ENCODE data around the gene RPS28. TPM values are rescaled to one million over a fixed set of nuclear protein-coding genes. Genes with fewer than 3 reads are reported as not detected.
A peak's percentile ranks its signal among the peaks of the same experiment; 100 is the strongest.
"Not testable (repeated sequence)": the region's sequence is repeated elsewhere in the genome, so short reads cannot be mapped to it uniquely, and the experiment has no call there.

RPS28 gene
- total and polyA plus RNA-seq, 5 donors = 621 to 1,230 (median 996) TPM

DNA sequence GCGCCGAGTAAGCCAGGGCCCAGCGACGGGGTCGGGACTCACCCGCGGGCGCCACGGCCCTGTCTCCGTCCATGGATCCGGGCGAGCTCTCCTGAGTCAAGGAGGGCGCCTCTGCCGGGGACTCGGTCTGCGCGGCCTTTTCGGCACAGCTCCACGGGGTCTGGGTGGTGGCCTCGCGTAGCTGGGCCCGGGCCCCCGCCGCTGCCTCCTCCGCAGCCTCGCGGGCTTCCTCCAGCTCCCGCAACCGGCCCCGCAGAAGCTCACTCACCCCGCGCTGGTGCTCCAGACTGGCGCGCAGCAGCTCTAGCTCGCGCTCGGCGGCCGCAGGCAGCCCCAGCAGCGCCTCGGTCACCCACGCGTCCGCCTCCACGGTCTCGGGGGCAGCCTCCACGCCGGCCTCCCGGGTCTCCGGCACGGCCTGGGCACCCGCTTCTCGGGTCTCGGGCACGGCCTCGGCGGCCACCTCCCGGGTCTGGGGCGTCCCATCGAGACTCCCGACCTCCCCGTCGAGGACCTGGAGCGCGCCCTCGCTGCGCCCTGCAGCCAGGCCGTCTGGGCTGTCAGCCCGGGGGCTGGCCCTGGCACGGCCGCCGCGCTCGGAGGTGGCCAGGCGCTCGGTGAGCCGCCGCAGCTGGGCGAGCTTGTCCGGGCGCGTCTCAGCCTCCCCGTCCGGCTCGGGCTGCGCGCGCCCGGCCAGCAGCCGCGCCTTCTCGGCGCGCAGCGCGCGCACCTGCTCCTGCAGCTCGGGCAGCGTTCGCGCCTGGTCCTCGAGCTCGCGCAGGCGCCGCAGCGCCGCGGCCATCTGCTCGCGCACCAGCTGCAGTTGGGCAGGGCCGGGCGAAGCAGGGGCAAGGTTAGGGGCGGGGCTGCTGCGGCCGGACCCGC is 13.4 kb downstream of the RPS28 start:
- H3K27ac ChIP-seq (ENCODE audit: low read length) = no peak overlapping the region
- ATAC-seq (peak; percentile 30 to 39), DNase-seq (peak; percentile 53 to 74 (median 74))
- no peaks in the 10 kb centered on the region for H3K9me3 ChIP-seq (ENCODE audit: control insufficient read depth, low read length)
- peak overlapping the region; percentile 41 for H3K4me3 ChIP-seq (ENCODE audit: low read length)
- no peaks in the 10 kb centered on the region for H3K4me1 ChIP-seq (ENCODE audit: control insufficient read depth, insufficient read depth, low read length)
- intact Hi-C loops (cut with DNase I) = no loop called here
- 27% methylated on average over 117 of the region's 117 CpGs for WGBS
- no peaks in the 10 kb centered on the region for H3K27me3 ChIP-seq (ENCODE audit: control insufficient read depth, insufficient read depth)

DNA sequence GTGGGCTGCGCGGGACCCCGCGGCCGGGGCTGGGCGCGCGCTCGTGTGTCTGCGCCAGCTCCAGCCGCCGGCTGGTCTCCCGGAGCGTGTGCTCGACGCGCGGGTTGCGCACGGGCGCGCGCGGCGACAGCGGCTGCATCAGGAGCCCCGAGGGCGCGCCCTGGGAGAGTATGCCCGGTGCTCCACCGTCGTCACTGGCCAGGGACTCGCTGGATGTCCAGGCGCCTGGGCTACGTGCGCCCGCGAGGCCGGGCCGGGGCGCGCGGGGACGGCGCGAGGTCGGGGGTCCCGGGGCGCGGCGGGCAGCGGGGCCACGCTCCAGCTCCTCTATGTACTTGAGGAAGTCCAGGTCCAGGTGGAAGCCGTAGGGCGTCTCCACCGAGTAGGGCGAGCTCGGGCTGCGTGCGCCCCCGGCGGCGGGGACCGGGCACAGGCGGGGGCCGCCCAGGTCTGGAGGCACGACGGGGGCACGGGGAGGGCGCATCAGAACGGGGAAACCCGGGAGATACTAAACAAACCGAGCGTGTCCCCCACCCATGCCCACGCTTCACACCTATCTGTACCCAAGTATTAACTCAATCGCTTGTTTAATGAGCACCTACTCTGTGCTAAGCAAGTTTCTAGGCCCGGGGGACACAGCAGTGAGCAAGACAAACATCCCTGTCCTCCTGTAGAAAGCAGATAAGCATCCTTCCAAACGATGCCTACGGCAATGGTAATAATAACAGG is 14.2 kb downstream of the RPS28 start:
- DNase-seq = peak in 1 of 3 donors; percentile 63
- ATAC-seq = peak in 1 of 2 donors; percentile 6
- Histone ChIP-seq H3K9me3 (ENCODE audit: control insufficient read depth, low read length) (no peaks in the 10 kb centered on the region), H3K4me1 (ENCODE audit: control insufficient read depth, insufficient read depth, low read length) (no peaks in the 10 kb centered on the region), H3K4me3 (ENCODE audit: low read length) (peak overlapping the region; percentile 41), H3K27ac (ENCODE audit: low read length) (no peak overlapping the region), H3K27me3 (ENCODE audit: control insufficient read depth, insufficient read depth) (no peaks in the 10 kb centered on the region)
- WGBS = 21% methylated on average over 79 of the region's 79 CpGs
- intact Hi-C loops (cut with DNase I) = no loop called here

DNA sequence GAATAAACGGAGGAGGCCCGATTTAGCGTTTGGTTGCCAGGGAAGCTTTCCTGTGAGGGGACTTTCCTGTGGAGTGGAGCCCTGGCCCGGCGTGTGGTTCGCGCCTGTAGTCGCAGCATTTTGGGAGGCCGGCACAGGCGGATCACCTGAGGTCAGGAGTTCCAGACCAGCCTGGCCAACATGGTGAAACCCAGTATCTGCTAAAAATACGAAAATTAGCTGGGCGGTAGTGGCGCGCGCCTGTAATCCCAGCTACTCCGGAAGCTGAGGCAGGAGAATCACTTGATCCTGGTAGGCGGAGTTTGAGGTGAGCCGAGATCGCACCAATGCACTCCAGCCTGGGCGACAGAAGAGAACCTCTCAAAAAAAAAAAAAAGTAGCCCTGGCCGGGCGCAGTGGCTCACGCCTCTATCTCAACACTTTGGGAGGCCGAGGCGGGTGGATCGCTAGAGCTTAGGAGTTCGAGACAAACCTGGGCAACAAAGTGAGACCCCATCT is 14.8 kb downstream of the RPS28 start:
- 26% methylated on average over 27 of the region's 27 CpGs for WGBS
- Histone ChIP-seq H3K27me3 (ENCODE audit: control insufficient read depth, insufficient read depth) (no peaks in the 10 kb centered on the region), H3K9me3 (ENCODE audit: control insufficient read depth, low read length) (no peaks in the 10 kb centered on the region), H3K27ac (ENCODE audit: low read length) (no peak overlapping the region), H3K4me3 (ENCODE audit: low read length) (no peak overlapping the region), H3K4me1 (ENCODE audit: control insufficient read depth, insufficient read depth, low read length) (no peaks in the 10 kb centered on the region)
- intact Hi-C loops (cut with DNase I) = no loop called here
- ATAC-seq (no peak), DNase-seq (no peak)

DNA sequence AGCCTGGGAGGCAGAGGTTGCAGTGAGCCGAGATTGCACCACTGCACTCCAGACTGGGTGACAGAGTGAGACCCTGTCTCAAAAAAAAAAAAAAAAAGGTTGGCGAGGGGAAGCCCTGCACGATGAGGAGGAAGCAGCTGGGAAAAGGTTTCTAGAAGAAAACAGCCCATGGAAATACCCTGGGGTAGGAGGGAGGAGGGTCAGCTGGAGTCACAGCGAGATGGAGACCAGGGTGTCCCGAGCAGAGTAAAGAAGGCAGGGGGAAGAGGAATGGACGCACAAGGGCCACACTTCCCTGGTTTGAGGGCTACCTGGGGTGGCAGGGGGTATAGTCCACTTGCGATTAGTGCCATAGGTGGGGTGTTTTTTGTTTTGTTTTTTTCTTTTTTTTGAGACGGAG is 15.4 kb downstream of the RPS28 start:
- ATAC-seq (no peak), DNase-seq (no peak)
- Histone ChIP-seq H3K27ac (ENCODE audit: low read length) (no peak overlapping the region), H3K4me1 (ENCODE audit: control insufficient read depth, insufficient read depth, low read length) (no peaks in the 10 kb centered on the region), H3K27me3 (ENCODE audit: control insufficient read depth, insufficient read depth) (no peaks in the 10 kb centered on the region), H3K4me3 (ENCODE audit: low read length) (no peak overlapping the region), H3K9me3 (ENCODE audit: control insufficient read depth, low read length) (no peaks in the 10 kb centered on the region)
- 52% methylated on average over 8 of the region's 8 CpGs for WGBS
- intact Hi-C loops (cut with DNase I) = no loop called here

DNA sequence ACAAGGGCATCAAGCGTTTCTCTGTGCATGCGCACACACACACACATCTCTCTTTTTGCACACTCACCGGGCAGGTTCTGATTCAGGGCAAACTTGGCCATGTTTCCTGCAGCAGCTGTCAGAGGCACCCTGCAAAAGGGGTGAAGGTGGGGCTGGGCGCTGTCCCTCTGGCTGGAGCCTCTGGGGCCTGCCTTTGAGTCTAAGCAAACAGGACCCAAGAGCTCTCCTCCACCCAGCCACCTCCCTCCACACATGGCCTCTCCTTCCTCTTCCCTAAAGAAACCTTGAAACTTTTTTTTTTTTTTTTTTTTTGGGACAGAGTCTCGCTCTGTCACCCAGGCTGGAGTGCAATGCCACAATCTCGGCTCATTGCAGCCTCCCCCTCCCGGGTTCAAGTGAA is 16.4 kb downstream of the RPS28 start:
- intact Hi-C loops (cut with DNase I) = no loop called here
- no peaks in the 10 kb centered on the region for H3K4me1 ChIP-seq (ENCODE audit: control insufficient read depth, insufficient read depth, low read length)
- H3K4me3 ChIP-seq (ENCODE audit: low read length) = no peak overlapping the region
- no peak for ATAC-seq
- no peak for DNase-seq
- WGBS = 81% methylated on average over 7 of the region's 7 CpGs
- H3K27ac ChIP-seq (ENCODE audit: low read length) = no peak overlapping the region
- no peaks in the 10 kb centered on the region for H3K9me3 ChIP-seq (ENCODE audit: control insufficient read depth, low read length)
- H3K27me3 ChIP-seq (ENCODE audit: control insufficient read depth, insufficient read depth) = no peaks in the 10 kb centered on the region

DNA sequence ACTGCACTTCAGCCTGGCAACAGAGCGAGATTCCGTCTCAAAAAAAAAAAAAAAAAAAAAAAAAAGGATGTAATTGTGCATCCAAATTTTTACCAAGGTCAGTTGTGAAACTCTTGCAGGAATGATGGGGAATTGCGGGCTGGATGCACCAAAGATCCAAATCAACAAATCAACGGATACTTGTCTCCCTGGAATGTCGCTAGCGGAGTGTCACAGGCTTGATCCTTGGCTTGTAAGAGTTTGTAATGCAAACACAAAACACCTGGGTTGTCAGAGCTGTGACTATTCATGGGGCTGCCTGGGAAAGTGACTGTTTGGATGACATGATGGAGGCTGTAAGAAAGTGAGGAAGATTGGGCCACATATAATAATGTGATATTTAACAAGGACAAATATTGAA is 17.5 kb downstream of the RPS28 start:
- ATAC-seq = no peak
- 64% methylated on average over 5 of the region's 6 CpGs for WGBS
- no peaks in the 10 kb centered on the region for H3K27me3 ChIP-seq (ENCODE audit: control insufficient read depth, insufficient read depth)
- H3K4me1 ChIP-seq (ENCODE audit: control insufficient read depth, insufficient read depth, low read length) = no peaks in the 10 kb centered on the region
- no peak overlapping the region for H3K27ac ChIP-seq (ENCODE audit: low read length)
- H3K4me3 ChIP-seq (ENCODE audit: low read length) = no peak overlapping the region
- no peak for DNase-seq
- H3K9me3 ChIP-seq (ENCODE audit: control insufficient read depth, low read length) = no peaks in the 10 kb centered on the region
- intact Hi-C loops (cut with DNase I) = no loop called here

DNA sequence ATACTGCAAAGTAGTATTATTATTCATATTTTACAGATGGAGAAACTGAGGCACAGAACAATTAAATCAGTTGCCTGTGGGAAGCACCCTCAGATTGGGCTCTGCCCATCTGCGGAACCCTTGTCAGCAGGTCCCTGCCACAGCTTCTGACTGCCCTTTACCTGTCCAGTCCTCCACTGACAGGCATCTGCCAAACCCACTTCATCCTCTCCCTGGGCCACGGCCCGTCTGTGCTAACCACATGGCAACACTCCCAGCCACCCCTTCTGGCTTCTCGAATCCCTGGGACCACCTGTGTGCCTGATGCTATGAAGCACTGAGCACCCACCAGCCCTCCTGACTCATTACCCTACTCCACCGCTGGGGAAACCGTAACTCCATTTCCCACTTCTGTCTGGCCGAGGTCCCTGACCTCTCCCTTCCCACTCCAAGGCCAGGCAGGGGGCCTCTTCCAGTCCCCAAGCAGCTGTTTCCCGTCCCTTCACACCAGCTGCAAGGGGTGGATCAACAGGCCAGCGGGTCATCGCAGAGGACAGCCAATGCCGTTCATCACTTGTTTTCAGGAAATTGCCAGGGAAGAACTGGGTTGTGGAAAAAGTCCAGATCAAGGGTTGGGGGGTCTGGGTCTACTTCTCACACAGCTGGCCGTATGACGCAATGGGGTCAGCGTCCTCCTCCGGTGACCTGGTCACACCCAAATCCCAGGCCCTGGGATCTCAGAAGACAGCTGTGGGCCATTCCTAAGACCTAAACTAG is 19.2 kb downstream of the RPS28 start:
- H3K4me1 ChIP-seq (ENCODE audit: control insufficient read depth, insufficient read depth, low read length) = no peaks in the 10 kb centered on the region
- WGBS = 15% methylated on average over 15 of the region's 15 CpGs
- H3K4me3 ChIP-seq (ENCODE audit: low read length) = no peak overlapping the region

DNA sequence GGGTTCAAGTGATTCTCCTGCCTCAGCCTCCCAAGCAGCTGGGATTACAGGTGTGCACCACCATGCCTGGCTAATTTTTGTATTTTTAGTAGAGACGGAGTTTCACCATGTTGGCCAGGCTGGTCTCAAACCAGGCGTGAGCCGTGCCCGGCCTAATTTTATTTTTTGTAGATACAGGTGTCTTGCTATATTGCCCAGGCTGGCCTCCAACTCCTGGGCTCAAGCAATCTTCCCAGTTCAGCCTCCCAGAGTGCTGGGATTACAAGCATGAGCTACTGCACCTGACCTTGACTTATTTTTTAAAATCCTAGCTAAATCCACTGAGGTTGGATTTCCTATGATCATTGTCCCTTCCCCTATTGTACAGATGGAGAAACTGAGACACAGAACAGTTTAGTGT is 20.2 kb downstream of the RPS28 start:
- WGBS = 92% methylated on average over 4 of the region's 4 CpGs

More for the DNA sequence above, 19.2 kb downstream of the RPS28 start:
- Histone ChIP-seq H3K9me3 (ENCODE audit: control insufficient read depth, low read length) (no peaks in the 10 kb centered on the region), H3K27me3 (ENCODE audit: control insufficient read depth, insufficient read depth) (no peaks in the 10 kb centered on the region), H3K27ac (ENCODE audit: low read length) (peak overlapping the region; percentile 2)
- intact Hi-C loops (cut with DNase I) = no loop called here
- DNase-seq (peak; percentile 80 to 87 (median 80)), ATAC-seq (peak; percentile 38 to 75)

DNA sequence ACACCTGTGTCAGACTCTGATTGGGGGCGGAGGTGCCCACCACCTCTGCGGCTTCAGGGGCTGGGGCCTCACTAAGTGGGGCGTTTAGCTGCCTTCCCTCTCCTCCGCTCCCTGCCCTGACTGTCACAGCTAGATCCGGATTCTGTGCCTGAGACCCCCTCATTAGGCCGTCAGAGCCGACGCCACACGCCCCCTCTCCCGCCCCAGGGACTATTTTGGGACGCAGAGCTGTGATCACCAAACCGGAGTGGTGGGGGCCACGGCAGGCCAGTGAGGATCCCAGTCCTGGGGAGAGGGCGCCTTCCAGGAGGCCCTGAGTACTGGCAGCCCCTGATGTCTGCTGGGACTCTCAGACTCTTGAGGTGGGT is 21.0 kb downstream of the RPS28 start:
- intact Hi-C loops (cut with DNase I) = no loop called here
- no peak for DNase-seq
- Histone ChIP-seq H3K9me3 (ENCODE audit: control insufficient read depth, low read length) (no peaks in the 10 kb centered on the region), H3K4me1 (ENCODE audit: control insufficient read depth, insufficient read depth, low read length) (no peaks in the 10 kb centered on the region), H3K27ac (ENCODE audit: low read length) (peak overlapping the region; percentile 76), H3K27me3 (ENCODE audit: control insufficient read depth, insufficient read depth) (no peaks in the 10 kb centered on the region), H3K4me3 (ENCODE audit: low read length) (peak overlapping the region; percentile 73)
- ATAC-seq = peak in 1 of 2 donors; percentile 1
- 39% methylated on average over 14 of the region's 14 CpGs for WGBS

More for the DNA sequence above, 20.2 kb downstream of the RPS28 start:
- H3K27me3 ChIP-seq (ENCODE audit: control insufficient read depth, insufficient read depth); H3K4me1 ChIP-seq (ENCODE audit: control insufficient read depth, insufficient read depth, low read length); DNase-seq; intact Hi-C loops (cut with DNase I); ATAC-seq; H3K9me3 ChIP-seq (ENCODE audit: control insufficient read depth, low read length): not testable (repeated sequence)
- Histone ChIP-seq H3K4me3 (ENCODE audit: low read length) (peak overlapping the region; percentile 20), H3K27ac (ENCODE audit: low read length) (peak overlapping the region; percentile 76)

DNA sequence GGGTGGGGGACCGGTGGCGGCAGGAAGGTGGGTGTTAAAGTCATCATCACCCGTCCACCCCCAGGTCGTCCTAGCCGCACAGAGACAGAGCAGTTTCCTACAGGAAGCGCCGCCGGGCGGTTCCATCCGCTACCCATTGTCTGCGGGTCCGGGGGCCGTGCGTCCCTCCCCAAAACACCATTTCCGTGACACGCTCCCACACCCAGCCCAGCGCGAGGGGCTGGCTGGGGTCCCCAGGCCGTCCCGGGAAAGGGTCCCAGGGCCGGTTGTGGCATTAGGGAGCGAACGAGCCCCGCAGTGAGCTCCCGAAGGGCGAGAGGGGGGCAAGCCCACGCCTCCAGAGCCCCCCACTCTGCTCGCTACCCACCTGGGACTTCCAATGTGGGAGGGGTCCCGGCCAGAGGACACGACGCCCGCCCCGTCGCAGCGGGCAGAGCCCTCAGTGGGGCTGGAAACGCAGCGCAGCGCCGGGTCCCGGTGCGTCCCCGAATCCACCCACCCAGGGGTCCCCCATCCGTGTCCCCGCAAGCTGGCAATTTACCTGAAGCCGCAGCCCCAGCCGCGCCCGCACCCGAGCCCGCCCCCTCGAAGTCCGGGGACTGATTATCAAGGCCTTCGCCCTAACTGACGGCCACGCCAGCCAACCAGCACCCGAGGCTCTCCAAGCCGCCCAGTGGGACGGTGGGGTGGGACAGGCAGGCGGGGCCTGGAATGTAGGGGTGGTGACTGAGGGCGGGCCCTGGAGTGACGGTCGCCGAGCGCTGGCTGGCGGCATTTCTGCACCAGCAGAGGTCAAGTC is 21.6 kb downstream of the RPS28 start, which contains the start of gene KANK3:
Gene KANK3 (minus strand): TSS at position 579 of the 799 bp plus-strand sequence. CDS start 5,434 bp downstream, outside the sequence.
- H3K9me3 ChIP-seq (ENCODE audit: control insufficient read depth, low read length) = no peaks in the 10 kb centered on the region
- peak within 1 kb of the TSS; percentile 73 for H3K4me3 ChIP-seq (ENCODE audit: low read length)
- DNase-seq (peak; percentile 99), ATAC-seq (peak; percentile 97 to 98)
- peak within 1 kb of the TSS; percentile 91 for H3K27ac ChIP-seq (ENCODE audit: low read length)
- WGBS = 5% methylated on average over 65 of the region's 65 CpGs
- intact Hi-C loops (cut with DNase I) = no loop called here
- no peaks in the 10 kb centered on the region for H3K27me3 ChIP-seq (ENCODE audit: control insufficient read depth, insufficient read depth)
- no peaks in the 10 kb centered on the region for H3K4me1 ChIP-seq (ENCODE audit: control insufficient read depth, insufficient read depth, low read length)

All from right cardiac atrium (tissue), 5 donors.